Choroid plexus epithelial cell (primary cell): ENCODE data around the gene COPG1.

Experiments
- DNase-seq: peaks from one replicate; pipeline ENCODE4 v3.0.0-alpha.2; 2010; ENCODE audit warnings: low read depth
- H3K4me3 ChIP-seq: 2 replicates; pipeline ENCODE4 v1.5.1; 2011; ENCODE audit warnings: low read depth, mild to moderate bottlenecking, control low read depth, low read length, moderate library complexity
- CTCF ChIP-seq: conservative IDR thresholded peaks from 2 replicates; pipeline ENCODE4 v1.5.1; 2011; ENCODE audit warnings: low read depth, mild to moderate bottlenecking, control low read depth, inconsistent platforms, low read length, moderate library complexity

The COPG1 gene

GRCh38 chr3:129289201-129289921 lies 40.0 kb downstream of the COPG1 start:
- TF ChIP-seq CTCF, result no peak
- no peak overlapping the region for H3K4me3 ChIP-seq
- peak; percentile 76 for DNase-seq

- no peak for TF ChIP-seq CTCF
- no peak overlapping the region for H3K4me3 ChIP-seq
- DNase-seq, result peak; percentile 52
Observed at GRCh38 chr3:129291236-129291886, 42.0 kb downstream of the COPG1 start.

GRCh38 chr3:129295286-129295685 lies 45.9 kb downstream of the COPG1 start:
- no peak overlapping the region for H3K4me3 ChIP-seq
- DNase-seq, result no peak
- no peak for TF ChIP-seq CTCF

- DNase-seq, result peak; percentile 33
- TF ChIP-seq CTCF, result no peak
- H3K4me3 ChIP-seq, result no peak overlapping the region
Observed at GRCh38 chr3:129304146-129304961, 54.9 kb downstream of the COPG1 start.

- DNase-seq, result no peak
- H3K4me3 ChIP-seq, result no peak overlapping the region
- TF ChIP-seq CTCF, result no peak
Observed at GRCh38 chr3:129304962-129305222, 55.5 kb downstream of the COPG1 start.

- H3K4me3 ChIP-seq, result peak overlapping the region; percentile 57
- peak; percentile 89 for DNase-seq
- TF ChIP-seq CTCF, result no peak
Observed at GRCh38 chr3:129305592-129306091, 56.2 kb downstream of the COPG1 start.
